Neural progenitor cell (in vitro differentiated cells): ENCODE measurements around the gene OXLD1.
"Not testable (repeated sequence)": the region's sequence is repeated elsewhere in the genome, so short reads cannot be mapped to it uniquely, and the experiment has no call there.

Experiments used
- CTCF ChIP-seq: fragments of 200-600 bp; sonication (generic); IDR thresholded peaks from 2 replicates; pipeline ENCODE4 v1.5.1; 2017; ENCODE audit warnings: antibody characterized with exemption, mild to moderate bottlenecking
- EZH2 ChIP-seq: fragments of 200-600 bp; sonication (generic); IDR thresholded peaks from 2 replicates; pipeline ENCODE4 v1.6.1; 2017; ENCODE audit warnings: antibody characterized with exemption, mild to moderate bottlenecking, moderate library complexity
- EZH2phosphoT487 ChIP-seq: fragments of 200-600 bp; sonication (generic); IDR thresholded peaks from 2 replicates; pipeline ENCODE4 v1.6.1; 2017; ENCODE audit warnings: antibody characterized with exemption

- not testable (repeated sequence) for TF ChIP-seq CTCF, EZH2, EZH2phosphoT487
Measured at GRCh38 chr17:81618307-81618706, 48.1 kb downstream of the OXLD1 start.
